SK-N-SH treated with all-trans-retinoic acid at 6 μM for 48 hours (cell line): Measurements from ENCODE around the gene FXYD4.

Experiments
- ATAC-seq: fragments of 200-7000 bp; cut with Tn5 transposase; 3 replicates; pipeline ENCODE4 v1.9.1; 2020; ENCODE audit warnings: mild to moderate bottlenecking, moderate library complexity
- ARNTL ChIP-seq: fragments of 450-650 bp; formaldehyde crosslinking; IDR thresholded peaks from 2 replicates; pipeline ENCODE4 v1.5.0; 2020; ENCODE audit warnings: low read depth, mild to moderate bottlenecking, moderate library complexity, borderline replicate concordance
- BACH2 ChIP-seq: fragments of 250-450 bp; sonication (Bioruptor Pico); IDR thresholded peaks from 2 replicates; pipeline ENCODE4 v1.9.0; 2021; ENCODE audit warnings: mild to moderate bottlenecking, borderline replicate concordance
- CREB5 ChIP-seq: fragments of 250-450 bp; sonication (Bioruptor Pico); IDR thresholded peaks from 2 replicates; pipeline ENCODE4 v1.5.1; 2020; ENCODE audit warnings: low read depth, mild to moderate bottlenecking, moderate library complexity
- CSDC2 ChIP-seq: fragments of 250-450 bp; sonication (Bioruptor Pico); IDR thresholded peaks from 2 replicates; pipeline ENCODE4 v1.5.0; 2020; ENCODE audit warnings: mild to moderate bottlenecking, moderate library complexity
- CSRNP3 ChIP-seq: fragments of 250-450 bp; sonication (Bioruptor Pico); IDR thresholded peaks from 2 replicates; pipeline ENCODE4 v1.5.1; 2021; ENCODE audit warnings: mild to moderate bottlenecking, moderate library complexity
- ESRRG ChIP-seq: fragments of 250-450 bp; sonication (Bioruptor Pico); IDR thresholded peaks from 2 replicates; pipeline ENCODE4 v1.6.1; 2021; ENCODE audit warnings: mild to moderate bottlenecking
- GLIS3 ChIP-seq: fragments of 250-450 bp; sonication (Bioruptor Pico); IDR thresholded peaks from 2 replicates; pipeline ENCODE4 v1.5.0; 2020; ENCODE audit warnings: mild to moderate bottlenecking, moderate library complexity
- ISL1 ChIP-seq: fragments of 250-450 bp; sonication (Bioruptor Pico); IDR thresholded peaks from 2 replicates; pipeline ENCODE4 v2.1.2; 2022; ENCODE audit warnings: mild to moderate bottlenecking, moderate library complexity
- OSR1 ChIP-seq: fragments of 250-450 bp; sonication (Bioruptor Pico); IDR thresholded peaks from 2 replicates; pipeline ENCODE4 v1.8.0; 2022; ENCODE audit warnings: moderate library complexity, mild to moderate bottlenecking, inconsistent platforms
- PATZ1 ChIP-seq: fragments of 250-450 bp; sonication (Bioruptor Pico); IDR thresholded peaks from 2 replicates; pipeline ENCODE4 v1.8.0; 2020; ENCODE audit warnings: mild to moderate bottlenecking, moderate library complexity, borderline replicate concordance
- PPARA ChIP-seq: fragments of 250-450 bp; sonication (Bioruptor Pico); IDR thresholded peaks from 2 replicates; pipeline ENCODE4 v1.5.0; 2020; ENCODE audit warnings: mild to moderate bottlenecking, borderline replicate concordance
- RARB ChIP-seq: fragments of 250-450 bp; sonication (Bioruptor Pico); IDR thresholded peaks from 2 replicates; pipeline ENCODE4 v1.8.0; 2021; ENCODE audit warnings: mild to moderate bottlenecking, moderate library complexity
- SNAI2 ChIP-seq: fragments of 250-450 bp; sonication (Bioruptor Pico); IDR thresholded peaks from 2 replicates; pipeline ENCODE4 v1.5.0; 2020; ENCODE audit warnings: mild to moderate bottlenecking, moderate library complexity
- TCF4 ChIP-seq: fragments of 250-450 bp; sonication (Bioruptor Pico); IDR thresholded peaks from 2 replicates; pipeline ENCODE4 v1.8.0; 2021; ENCODE audit warnings: mild to moderate bottlenecking, moderate library complexity, borderline replicate concordance
- TOX ChIP-seq: fragments of 250-450 bp; sonication (Bioruptor Pico); IDR thresholded peaks from 2 replicates; pipeline ENCODE4 v1.8.0; 2021; ENCODE audit warnings: mild to moderate bottlenecking, moderate library complexity, borderline replicate concordance
- TSHZ2 ChIP-seq: fragments of 250-450 bp; sonication (Bioruptor Pico); IDR thresholded peaks from 2 replicates; pipeline ENCODE4 v1.5.0; 2020; ENCODE audit warnings: mild to moderate bottlenecking, moderate library complexity
- ZC3H10 ChIP-seq: fragments of 250-450 bp; sonication (Bioruptor Pico); IDR thresholded peaks from 2 replicates; pipeline ENCODE4 v1.5.1; 2021; ENCODE audit warnings: mild to moderate bottlenecking, moderate library complexity
- ZFP3 ChIP-seq: fragments of 250-450 bp; sonication (Bioruptor Pico); IDR thresholded peaks from 2 replicates; pipeline ENCODE4 v1.5.0; 2020; ENCODE audit warnings: mild to moderate bottlenecking, moderate library complexity
- ZFP30 ChIP-seq: fragments of 450-650 bp; formaldehyde crosslinking; IDR thresholded peaks from 2 replicates; pipeline ENCODE4 v1.5.0; 2022; ENCODE audit warnings: mild to moderate bottlenecking, moderate library complexity
- ZNF565 ChIP-seq: fragments of 450-650 bp; formaldehyde crosslinking; conservative IDR thresholded peaks from 2 replicates; pipeline ENCODE4 v1.5.0; 2020; ENCODE audit warnings: low read depth, mild to moderate bottlenecking, moderate library complexity
- ZNF8 ChIP-seq: fragments of 450-650 bp; formaldehyde crosslinking; IDR thresholded peaks from 2 replicates; pipeline ENCODE4 v1.5.0; 2020; ENCODE audit warnings: mild to moderate bottlenecking, moderate library complexity

FXYD4 gene

GRCh38 chr10:43417950-43418768 lies 46.7 kb downstream of the FXYD4 start:
- ATAC-seq = no peak
- no peak for TF ChIP-seq OSR1
- TF ChIP-seq GLIS3 (CRISPR knock-in tag) = no peak
- TF ChIP-seq PPARA (CRISPR knock-in tag) = no peak
- TF ChIP-seq TCF4 (CRISPR knock-in tag) = no peak
- no peak for TF ChIP-seq CSRNP3
- no peak for TF ChIP-seq SNAI2 (CRISPR knock-in tag)
- no peak for TF ChIP-seq BACH2 (CRISPR knock-in tag)
- no peak for TF ChIP-seq CREB5 (CRISPR knock-in tag)
- TF ChIP-seq TSHZ2 (CRISPR knock-in tag) = no peak
- no peak for TF ChIP-seq PATZ1 (CRISPR knock-in tag)
- TF ChIP-seq TOX (CRISPR knock-in tag) = no peak
- no peak for TF ChIP-seq ZNF565 (CRISPR knock-in tag)
- no peak for TF ChIP-seq ESRRG (CRISPR knock-in tag)
- TF ChIP-seq ZFP30 (CRISPR knock-in tag) = no peak
- TF ChIP-seq ZFP3 (CRISPR knock-in tag) = no peak
- TF ChIP-seq ZC3H10 (CRISPR knock-in tag) = no peak

- TF ChIP-seq TOX (CRISPR knock-in tag) (no peak), RARB (CRISPR knock-in tag) (no peak), CSDC2 (CRISPR knock-in tag) (no peak), GLIS3 (CRISPR knock-in tag) (no peak), ZNF565 (CRISPR knock-in tag) (no peak), ZNF8 (CRISPR knock-in tag) (no peak), ARNTL (no peak), PATZ1 (CRISPR knock-in tag) (no peak), ZC3H10 (CRISPR knock-in tag) (no peak), ISL1 (no peak)
- no peak for ATAC-seq
These were observed 48.5 kb downstream of the FXYD4 start for GRCh38 chr10:43419997-43420368.
